Activated CD8-positive, alpha-beta memory T cell treated with anti-CD3 and anti-CD28 coated beads for 48 hours (primary cell): ENCODE results near the gene KRT38.
"Not testable (repeated sequence)": the region's sequence is repeated elsewhere in the genome, so short reads cannot be mapped to it uniquely, and the experiment has no call there.

ENCODE experiments used
- DNase-seq, 3 experiments: peaks; one replicate each; pipeline ENCODE4 v3.0.0-alpha.2; 2020; ENCODE audit warnings: low read depth in 2 of 3, low spot score in 2 of 3

KRT38 gene

GRCh38 chr17:41396996-41397660, 43.7 kb downstream of the KRT38 start, which contains the start of gene KRT31:
TSS of gene KRT31 (minus strand) at chr17:41397608. CDS start at chr17:41397539, 69 bp downstream.
- DNase-seq = no peak

GRCh38 chr17:41396340-41396739, 44.4 kb downstream of the KRT38 start:
- DNase-seq = no peak

GRCh38 chr17:41395611-41396010, 45.2 kb downstream of the KRT38 start:
- no peak for DNase-seq

- DNase-seq = not testable (repeated sequence)
Measured at GRCh38 chr17:41395044-41395443, 45.7 kb downstream of the KRT38 start.

DNA sequence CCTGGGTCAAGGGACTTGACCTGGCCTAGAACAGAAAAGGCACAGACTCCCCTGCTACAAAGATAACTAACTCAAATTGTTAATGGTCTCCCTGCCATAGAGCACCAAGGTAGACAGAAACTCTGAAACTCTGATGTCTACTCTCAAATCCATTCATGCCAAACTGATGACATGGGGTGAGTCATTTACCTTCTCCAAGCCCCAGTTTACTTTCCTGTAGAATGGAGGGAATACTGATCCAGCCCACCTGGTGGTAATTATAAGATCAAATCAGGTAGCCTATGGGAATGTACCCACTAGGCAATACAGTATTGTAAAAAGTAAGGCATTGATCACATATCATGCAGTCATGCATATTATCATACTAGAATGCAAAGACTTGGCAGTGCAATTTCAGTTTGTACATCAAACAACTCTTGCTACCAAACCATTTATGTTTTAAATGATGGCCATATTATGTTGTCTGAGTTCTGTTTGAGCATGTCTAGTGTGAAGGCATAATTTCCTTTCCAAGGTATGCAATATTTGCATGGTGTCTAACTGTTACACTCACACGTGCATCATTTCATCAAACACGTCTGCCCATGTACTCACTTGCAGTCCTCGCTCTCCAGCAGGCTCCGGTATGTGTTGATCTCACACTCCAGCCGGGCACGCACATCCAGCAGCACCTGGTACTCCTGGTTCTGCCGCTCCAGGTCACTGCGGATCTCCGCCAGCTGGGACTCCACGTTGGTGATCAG, 46.4 kb downstream of the KRT38 start:
- DNase-seq = no peak

GRCh38 chr17:41393826-41394225, 47.0 kb downstream of the KRT38 start:
- no peak for DNase-seq

DNA sequence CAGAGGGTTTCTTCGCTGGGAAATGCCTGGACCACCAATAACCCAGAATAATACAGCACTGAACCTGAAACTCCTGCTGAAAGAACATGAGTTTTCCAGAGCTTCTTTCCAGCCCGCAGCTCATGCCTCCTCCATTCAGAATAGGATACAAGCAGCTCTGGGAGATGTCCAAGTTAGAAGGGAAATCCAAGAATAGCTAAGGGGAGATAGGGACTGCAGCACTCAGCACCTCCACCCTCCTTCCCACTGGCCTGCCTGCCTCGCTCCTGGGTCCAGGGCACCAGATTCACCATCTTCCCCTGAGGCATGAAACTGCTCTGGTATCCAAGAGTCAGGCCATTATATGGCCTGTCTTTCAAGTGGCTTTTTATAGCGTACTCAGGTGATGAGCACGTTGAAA, 47.5 kb downstream of the KRT38 start:
- DNase-seq = no peak

- DNase-seq = no peak
Measured at GRCh38 chr17:41392278-41392677, 48.5 kb downstream of the KRT38 start.

- DNase-seq = no peak
Measured at GRCh38 chr17:41391535-41391934, 49.2 kb downstream of the KRT38 start.

- DNase-seq = no peak
Measured at GRCh38 chr17:41390411-41390938, 50.3 kb downstream of the KRT38 start.

DNA sequence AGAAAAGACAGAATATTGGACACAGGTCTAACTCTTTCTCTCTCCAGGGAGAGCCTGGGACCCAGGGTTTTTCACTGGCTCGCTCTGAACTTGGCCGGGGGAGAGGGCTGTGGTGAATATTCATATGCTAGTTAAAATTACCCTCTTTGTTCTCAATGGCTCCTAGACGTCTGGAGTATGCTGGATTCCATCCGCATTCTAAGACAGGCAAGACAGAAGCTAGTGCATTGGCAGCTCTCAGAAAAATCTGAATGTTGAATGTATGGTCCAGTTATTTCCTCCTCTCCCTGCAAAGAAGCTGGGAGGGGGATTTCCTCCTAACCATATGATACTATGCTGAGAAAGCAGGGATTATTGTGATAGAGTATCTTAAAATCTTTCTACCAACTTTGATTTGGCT, 53.1 kb downstream of the KRT38 start:
- DNase-seq = no peak

- DNase-seq = no peak
Measured at GRCh38 chr17:41386227-41386626, 54.6 kb downstream of the KRT38 start.
